DOHH2 (cell line): ENCODE measurements around the gene NEURL1B.

Experiments
- H3F3A ChIP-seq: fragments of 200-600 bp; sonication (generic), shearing (Covaris generic); 2 replicates; pipeline ENCODE4 v1.6.0; 2016; ENCODE audit warnings: antibody characterized with exemption, mild to moderate bottlenecking; ENCODE audit not compliant: control insufficient read depth, insufficient read depth
- H3K27ac ChIP-seq: fragments of 200-600 bp; sonication (generic); 2 replicates; pipeline ENCODE4 v1.5.1; 2014; ENCODE audit warnings: low read depth, mild to moderate bottlenecking, low read length, moderate library complexity
- H3K27me3 ChIP-seq: fragments of 200-600 bp; sonication (generic); 2 replicates; pipeline ENCODE4 v1.6.1; 2014; ENCODE audit warnings: mild to moderate bottlenecking, low read length, mixed read lengths; ENCODE audit not compliant: control insufficient read depth
- H3K36me3 ChIP-seq: fragments of 200-600 bp; sonication (generic); 2 replicates; pipeline ENCODE4 v1.6.1; 2014; ENCODE audit warnings: mild to moderate bottlenecking, low read length, moderate library complexity, mixed read lengths; ENCODE audit not compliant: control insufficient read depth
- H3K4me1 ChIP-seq: fragments of 200-600 bp; sonication (generic); 2 replicates; pipeline ENCODE4 v1.6.1; 2014; ENCODE audit warnings: mild to moderate bottlenecking, low read length, mixed read lengths; ENCODE audit not compliant: control insufficient read depth
- H3K4me2 ChIP-seq: fragments of 200-600 bp; sonication (generic); 2 replicates; pipeline ENCODE4 v1.6.0; 2014; ENCODE audit warnings: mild to moderate bottlenecking, low read length, moderate library complexity
- H3K4me3 ChIP-seq: fragments of 200-600 bp; sonication (generic); 2 replicates; pipeline ENCODE4 v1.5.1; 2014; ENCODE audit warnings: mild to moderate bottlenecking, low read length, mixed read lengths
- H3K79me2 ChIP-seq: fragments of 200-600 bp; sonication (generic); 2 replicates; pipeline ENCODE4 v1.6.1; 2014; ENCODE audit warnings: mild to moderate bottlenecking, low read length, mixed read lengths; ENCODE audit not compliant: control insufficient read depth
- H3K9me2 ChIP-seq: fragments of 200-600 bp; sonication (generic); replicated peaks from 2 replicates; pipeline ENCODE4 v1.6.1; 2014; ENCODE audit warnings: mild to moderate bottlenecking, low read length, mixed read lengths; ENCODE audit not compliant: control insufficient read depth
- H3K9me3 ChIP-seq: fragments of 200-600 bp; sonication (generic); 2 replicates; pipeline ENCODE4 v1.6.1; 2014; ENCODE audit warnings: antibody characterized with exemption, low read length, mixed read lengths; ENCODE audit not compliant: control insufficient read depth, insufficient read depth
- H4K20me1 ChIP-seq: fragments of 200-600 bp; sonication (generic); 2 replicates; pipeline ENCODE4 v1.6.0; 2014; ENCODE audit warnings: low read depth, mild to moderate bottlenecking, antibody characterized with exemption, low read length, moderate library complexity; ENCODE audit not compliant: control insufficient read depth, insufficient read depth
- CTCF ChIP-seq: fragments of 200-600 bp; sonication (generic); IDR thresholded peaks from one replicate; pipeline ENCODE4 v1.5.1; 2014; ENCODE audit warnings: antibody characterized with exemption, mild to moderate bottlenecking, low read depth, low read length; ENCODE audit not compliant: poor library complexity, severe bottlenecking
- EZH2phosphoT487 ChIP-seq: fragments of 200-600 bp; sonication (generic); IDR thresholded peaks from 2 replicates; pipeline ENCODE4 v1.6.1; 2017; ENCODE audit warnings: borderline replicate concordance, mild to moderate bottlenecking, antibody characterized with exemption, low read length, moderate library complexity, mixed read lengths

The NEURL1B gene

GRCh38 chr5:172725785-172726184, 84.7 kb downstream of the NEURL1B start:
- Histone ChIP-seq H3F3A (no peaks in the 10 kb centered on the region), H3K4me2 (no peak overlapping the region), H3K27me3 (no peaks in the 10 kb centered on the region; the same call in none of the 2 replicates), H3K27ac (no peak overlapping the region), H3K79me2 (no peaks in the 10 kb centered on the region), H3K36me3 (no peaks in the 10 kb centered on the region), H3K4me3 (no peak overlapping the region), H4K20me1 (no peaks in the 10 kb centered on the region), H3K9me3 (no peaks in the 10 kb centered on the region), H3K9me2 (no peaks in the 10 kb centered on the region), H3K4me1 (no peaks in the 10 kb centered on the region)
- no peak for TF ChIP-seq EZH2phosphoT487
- TF ChIP-seq CTCF = no peak

GRCh38 chr5:172726966-172727365, 85.9 kb downstream of the NEURL1B start:
- Histone ChIP-seq H3F3A (no peaks in the 10 kb centered on the region), H3K4me1 (no peaks in the 10 kb centered on the region), H3K79me2 (no peaks in the 10 kb centered on the region), H3K9me2 (no peaks in the 10 kb centered on the region), H3K4me3 (no peak overlapping the region), H4K20me1 (no peaks in the 10 kb centered on the region), H3K9me3 (no peaks in the 10 kb centered on the region), H3K27me3 (peaks cover 11% of the 10 kb centered on the region), H3K27ac (no peak overlapping the region), H3K36me3 (no peaks in the 10 kb centered on the region), H3K4me2 (no peak overlapping the region)
- no peak for TF ChIP-seq EZH2phosphoT487
- TF ChIP-seq CTCF = no peak

- H3K4me1 ChIP-seq = no peaks in the 10 kb centered on the region
- H3K4me2 ChIP-seq = no peak overlapping the region
- H3K36me3 ChIP-seq = no peaks in the 10 kb centered on the region
- H3F3A ChIP-seq = no peaks in the 10 kb centered on the region
- H3K4me3 ChIP-seq = no peak overlapping the region
- H3K9me2 ChIP-seq = no peaks in the 10 kb centered on the region
- H3K27ac ChIP-seq = no peak overlapping the region
- H3K27me3 ChIP-seq = peaks cover 14% of the 10 kb centered on the region
- TF ChIP-seq EZH2phosphoT487 = no peak
- TF ChIP-seq CTCF = no peak
- no peaks in the 10 kb centered on the region for H4K20me1 ChIP-seq
- no peaks in the 10 kb centered on the region for H3K79me2 ChIP-seq
- no peaks in the 10 kb centered on the region for H3K9me3 ChIP-seq
These were observed 86.5 kb downstream of the NEURL1B start for GRCh38 chr5:172727551-172727950.
